GM21381 (cell line): Measurements from ENCODE around the gene TMEM63A.
"Not testable (repeated sequence)": the region's sequence is repeated elsewhere in the genome, so short reads cannot be mapped to it uniquely, and the experiment has no call there.

Source experiments
- ATAC-seq: cut with Tn5 transposase; IDR thresholded peaks from one replicate; pipeline ENCODE4 v1.9.1; 2021; ENCODE audit warnings: mild to moderate bottlenecking, moderate library complexity; ENCODE audit not compliant: unreplicated experiment

The TMEM63A gene

GRCh38 chr1:225806736-225807135, 75.4 kb downstream of the TMEM63A start:
- not testable (repeated sequence) for ATAC-seq

DNA sequence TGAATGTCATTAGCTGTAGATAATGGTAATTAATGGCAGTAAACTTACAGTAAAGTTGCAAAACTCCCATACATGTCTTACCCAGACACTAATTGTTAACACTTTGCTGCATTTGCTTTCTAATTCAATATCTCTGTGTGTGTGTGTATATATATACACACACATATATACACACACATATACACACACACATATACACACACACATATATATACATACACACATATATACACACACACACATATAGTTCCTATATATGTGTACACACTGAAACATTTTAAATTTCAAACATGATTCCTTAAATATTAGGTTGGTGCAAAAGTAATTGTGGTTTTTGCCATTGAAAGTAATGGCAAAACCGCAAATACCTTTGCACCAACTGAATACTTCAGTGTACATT, 75.9 kb downstream of the TMEM63A start:
- ATAC-seq = no peak

DNA sequence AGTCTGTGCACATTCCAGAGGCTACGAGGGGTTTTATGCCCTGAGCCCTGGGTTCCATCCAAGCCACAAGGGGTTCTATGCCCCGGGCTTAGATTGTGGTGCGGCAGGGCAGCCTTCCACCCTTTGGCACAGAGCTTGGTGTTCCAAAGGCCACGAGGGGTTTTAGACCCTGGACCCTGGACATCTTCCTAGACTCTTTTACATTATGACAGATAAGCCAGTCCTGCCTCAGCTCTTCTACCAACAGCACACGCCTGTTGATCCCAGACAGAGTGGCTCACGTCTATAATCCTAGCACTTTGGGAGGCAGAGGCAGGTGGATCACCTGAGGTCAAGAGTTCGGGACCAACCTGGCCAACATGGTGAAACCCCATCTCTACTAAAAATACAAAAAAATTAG, 81.0 kb downstream of the TMEM63A start:
- ATAC-seq = not testable (repeated sequence)

GRCh38 chr1:225796097-225796496, 86.1 kb downstream of the TMEM63A start:
- ATAC-seq = not testable (repeated sequence)
